Diencephalon (tissue), 1 donor: Measurements from ENCODE around the gene PALS2. TPM values are rescaled to one million over a fixed set of nuclear protein-coding genes. Genes with fewer than 3 reads are reported as not detected.

Experiments used
- small RNA-seq: library from RNA; depleted of rRNA; stranded (forward); fragments of <200 nt; gene quantifications from one replicate; pipeline ENCODE3, GENCODE V24; 2014
- total RNA-seq: library from RNA; depleted of rRNA; stranded (reverse); fragments of >200 nt; gene quantifications from one replicate; pipeline ENCODE4 v1.2.3, GENCODE V29; 2014

The PALS2 gene
- 150 TPM for total RNA-seq

GRCh38 chr7:24572997-24573553, at the start of gene PALS2:
Gene PALS2 (plus strand): TSS chr7:24573452. CDS start chr7:24623668, 50,216 bp downstream.

Small RNAs within 50 kb of the gene (small RNA-seq; reads per million reads assigned to genes)
- not detected for gene RNU6-1103P
- not detected for gene SUMO2P14

Other genes with a start within 250 kb of the PALS2 start
- 39.7 TPM for gene GSDME, start 184.0 kb downstream of the PALS2 start, total RNA-seq